ENCODE data around the gene LIX1.
"Not testable (repeated sequence)": the region's sequence is repeated elsewhere in the genome, so short reads cannot be mapped to it uniquely, and the experiment has no call there.

LIX1 gene

DNA sequence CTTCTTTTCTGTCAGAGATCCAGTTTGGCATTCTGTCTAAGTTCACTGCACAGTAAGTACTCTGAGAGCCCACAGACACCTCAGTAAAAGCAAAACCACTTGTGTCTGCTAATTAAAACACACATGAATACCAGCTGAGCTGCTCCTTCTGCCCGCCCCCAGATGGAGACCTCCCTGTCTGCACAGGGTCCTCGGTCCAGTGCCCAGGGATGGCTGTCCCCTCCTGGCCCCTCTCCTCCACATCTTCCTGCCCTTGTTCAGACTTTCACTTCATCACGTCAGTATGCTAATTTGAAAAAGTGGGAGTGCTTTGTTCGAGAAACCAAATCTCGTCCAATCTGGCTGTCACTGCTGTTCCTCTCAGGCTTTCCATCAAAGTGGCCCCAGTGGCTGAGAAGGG lies 43.5 kb downstream of the LIX1 start:
- DNase-seq = no peak

DNA sequence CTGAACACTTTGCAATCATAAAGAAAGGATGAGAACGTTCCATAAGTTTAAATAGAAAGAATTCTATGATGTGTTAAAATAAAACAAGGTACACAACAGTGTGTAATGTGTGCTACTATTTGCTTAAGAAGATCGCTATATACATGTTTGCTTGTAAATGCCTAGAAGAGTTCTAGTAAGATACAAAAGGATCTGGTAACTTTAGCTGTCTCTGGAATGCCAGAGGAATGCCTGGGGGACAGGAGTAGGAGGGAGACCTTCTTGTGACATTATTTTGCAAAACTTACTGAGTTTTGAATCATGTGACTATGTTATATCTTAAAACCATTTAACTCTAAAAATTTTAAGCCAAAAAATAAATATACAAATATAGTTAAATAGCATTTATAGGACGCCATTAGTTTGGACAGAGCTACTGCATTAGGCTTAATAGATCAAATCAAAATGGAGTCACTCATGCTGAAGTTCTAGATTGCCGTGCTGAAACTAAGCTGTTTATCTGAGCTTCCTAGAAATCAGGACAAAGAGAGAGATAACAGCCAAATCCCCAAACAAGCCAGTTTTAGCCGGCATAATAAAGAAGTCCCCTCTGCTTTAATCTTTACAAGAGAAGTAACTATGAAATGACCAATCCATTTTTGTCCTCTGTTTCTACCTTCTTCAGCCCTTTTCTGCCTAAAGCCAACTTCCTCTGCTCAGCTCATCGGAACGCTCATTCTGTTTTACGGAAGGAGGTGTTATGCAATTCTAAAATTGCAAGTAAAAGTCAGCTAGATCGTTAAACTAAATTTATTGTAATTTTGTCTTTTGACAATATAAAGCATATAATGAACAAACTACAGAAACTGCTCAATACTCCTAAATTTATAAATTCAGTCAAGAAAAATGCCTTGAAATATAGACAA lies 44.8 kb downstream of the LIX1 start:
- no peak for DNase-seq

DNA sequence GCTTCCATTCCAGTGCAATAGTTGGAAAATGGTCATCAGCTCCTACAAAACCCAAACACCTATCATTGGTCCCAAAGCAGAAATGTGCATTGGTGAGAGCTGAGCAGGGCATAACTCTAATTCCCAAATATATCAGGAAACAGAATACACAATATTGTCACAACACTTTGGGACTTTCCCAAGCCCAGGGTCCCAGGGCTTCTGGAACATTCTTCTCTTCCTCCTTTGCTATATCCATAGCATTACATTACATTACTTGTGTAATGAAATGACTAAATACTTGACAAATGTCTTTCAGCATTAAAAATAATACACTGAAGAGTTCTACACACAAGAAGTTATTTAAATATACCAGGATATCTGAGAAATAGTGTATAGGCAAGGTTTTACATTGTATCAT lies 45.6 kb downstream of the LIX1 start:
- DNase-seq = no peak

DNA sequence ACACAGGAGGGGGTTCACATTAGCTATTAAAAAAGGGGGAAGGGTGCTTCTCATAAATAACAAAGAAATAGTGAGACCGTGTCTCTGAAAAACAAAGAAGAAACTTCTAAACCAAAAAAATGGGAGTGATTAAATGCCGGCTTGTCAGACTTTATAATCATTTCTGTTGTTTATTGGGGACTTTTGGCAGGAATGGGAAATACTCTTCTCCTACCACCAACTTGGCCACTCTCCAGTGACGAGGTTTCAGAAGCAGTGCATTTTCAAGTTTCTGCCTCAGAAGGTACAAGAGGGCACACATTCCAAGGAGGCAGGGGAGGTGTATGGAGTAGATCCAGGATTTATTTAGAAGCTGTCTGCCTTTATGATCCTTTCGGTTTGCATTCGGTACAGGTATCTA lies 46.2 kb downstream of the LIX1 start:
- DNase-seq = peak; percentile 51

DNA sequence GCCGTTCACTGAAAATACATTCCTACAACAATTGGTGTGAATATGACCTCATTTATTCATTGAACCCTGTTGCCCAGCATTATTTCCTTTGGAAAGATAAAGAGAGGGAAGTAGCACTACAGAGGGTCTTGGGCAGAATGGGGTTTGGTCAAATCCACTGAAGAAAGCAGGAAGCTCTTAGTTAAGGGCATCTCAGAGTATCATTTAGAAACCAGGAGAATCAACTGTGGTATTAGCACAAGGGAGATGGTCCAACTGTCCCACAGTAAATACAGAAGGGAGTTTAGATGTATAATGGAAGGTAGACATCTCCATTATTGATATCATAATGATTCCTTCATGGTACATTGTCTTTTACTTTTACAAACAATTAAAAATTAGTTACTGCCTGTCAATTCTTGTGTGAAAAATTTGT lies 47.1 kb downstream of the LIX1 start:
- no peak for DNase-seq

DNA sequence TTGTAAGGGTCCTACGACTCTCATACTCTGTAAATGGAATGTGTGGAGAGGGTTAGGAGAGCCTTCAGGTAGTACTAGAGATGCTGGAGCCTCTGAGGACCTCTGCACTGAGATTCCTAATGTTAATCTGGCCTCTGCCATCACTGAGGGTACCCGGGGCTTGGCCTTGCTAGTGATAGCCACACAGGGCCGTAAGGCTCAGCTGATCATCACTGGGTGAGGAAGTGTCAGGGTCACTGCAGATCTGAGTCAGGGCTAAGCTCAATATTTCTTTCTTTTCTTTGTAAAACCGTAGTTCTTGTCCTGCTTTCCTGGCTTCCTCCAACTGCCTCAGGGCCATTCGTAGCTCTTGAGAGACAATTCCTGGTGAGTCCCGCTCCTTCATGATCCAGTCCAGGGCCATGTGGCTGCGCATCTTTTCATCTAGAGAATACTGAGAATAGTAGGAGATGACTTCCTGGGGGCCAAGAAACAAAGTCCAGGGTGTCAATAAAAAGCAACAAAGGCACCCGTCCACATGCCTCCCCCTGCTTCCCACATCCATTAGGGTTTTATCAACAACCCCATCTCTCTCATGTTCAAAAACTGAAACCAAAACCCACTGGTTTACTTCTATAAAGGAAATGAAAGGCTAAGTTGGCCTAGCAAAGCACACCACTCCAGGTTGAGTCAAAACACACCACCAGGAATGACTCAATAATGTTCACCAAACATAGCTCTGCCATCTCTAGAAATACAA lies 47.7 kb downstream of the LIX1 start:
- DNase-seq = no peak

DNA sequence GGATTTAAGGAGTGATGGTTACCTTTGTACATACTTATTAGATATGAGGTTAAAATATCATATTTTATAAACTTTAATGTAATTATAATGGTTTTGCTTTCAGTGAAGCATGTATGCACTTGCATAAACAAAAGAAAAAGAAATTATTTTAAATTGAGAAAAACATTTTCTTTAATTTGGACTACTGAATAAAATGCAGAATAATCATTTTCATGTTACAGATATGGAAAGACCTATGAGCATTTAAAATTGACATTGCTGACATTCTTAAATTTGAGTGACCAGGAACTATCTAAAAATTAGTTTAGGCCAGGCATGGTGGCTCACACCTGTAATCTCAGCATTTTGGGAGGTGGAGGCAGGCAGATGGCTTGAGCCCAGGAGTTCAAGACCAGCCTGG lies 49.2 kb downstream of the LIX1 start:
- DNase-seq = no peak

DNA sequence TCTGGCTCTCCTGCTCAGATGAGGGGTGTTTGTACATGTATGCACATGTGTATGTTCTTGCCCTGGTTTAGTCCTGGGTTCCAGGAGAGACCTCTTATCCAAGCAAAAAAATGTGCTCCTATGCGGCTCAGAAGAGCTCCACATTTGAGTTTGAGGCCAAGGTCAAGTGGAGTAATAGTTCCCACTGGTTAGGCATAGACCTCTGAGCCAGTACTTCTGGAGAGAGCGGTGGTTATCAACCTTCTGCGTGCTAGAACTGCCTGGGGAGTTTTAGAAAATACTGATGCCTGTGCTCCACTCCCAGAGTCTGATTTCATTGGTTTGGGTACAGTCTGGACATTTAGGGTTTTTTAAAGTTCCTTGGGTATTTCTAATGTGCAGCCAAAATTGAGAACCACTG lies 51.5 kb downstream of the LIX1 start:
- DNase-seq = no peak

DNA sequence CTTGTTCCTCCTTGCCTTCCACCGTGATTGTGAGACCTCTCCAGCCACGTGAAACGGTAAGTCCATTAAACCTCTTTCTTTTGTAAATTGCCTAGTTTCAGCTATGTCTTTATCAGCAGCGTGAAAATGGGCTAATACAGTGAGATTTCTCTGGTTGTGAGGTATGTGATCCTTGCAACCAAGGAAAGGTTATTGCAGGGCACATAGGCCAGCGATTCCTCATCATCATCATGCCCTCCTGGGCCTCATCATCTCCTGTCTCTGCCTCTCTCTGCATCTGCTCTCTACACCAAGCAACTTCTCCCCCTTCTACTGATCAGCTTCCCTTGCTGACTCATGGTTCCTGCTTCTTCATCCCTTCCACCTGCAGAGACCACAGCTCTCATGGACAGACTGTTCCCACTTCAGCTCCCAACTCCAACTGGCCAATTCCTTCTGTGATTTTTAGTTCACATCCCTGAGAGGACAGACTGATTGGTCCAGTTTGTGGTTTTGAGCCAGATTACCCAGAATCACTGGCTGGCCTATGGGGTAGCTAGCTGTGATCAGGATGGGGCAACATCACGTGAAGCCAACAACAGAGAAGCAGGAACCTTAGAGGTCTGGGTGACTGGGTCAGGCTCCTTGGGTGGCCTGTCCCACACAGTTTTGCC lies 53.1 kb downstream of the LIX1 start:
- DNase-seq = peak; percentile 2

DNA sequence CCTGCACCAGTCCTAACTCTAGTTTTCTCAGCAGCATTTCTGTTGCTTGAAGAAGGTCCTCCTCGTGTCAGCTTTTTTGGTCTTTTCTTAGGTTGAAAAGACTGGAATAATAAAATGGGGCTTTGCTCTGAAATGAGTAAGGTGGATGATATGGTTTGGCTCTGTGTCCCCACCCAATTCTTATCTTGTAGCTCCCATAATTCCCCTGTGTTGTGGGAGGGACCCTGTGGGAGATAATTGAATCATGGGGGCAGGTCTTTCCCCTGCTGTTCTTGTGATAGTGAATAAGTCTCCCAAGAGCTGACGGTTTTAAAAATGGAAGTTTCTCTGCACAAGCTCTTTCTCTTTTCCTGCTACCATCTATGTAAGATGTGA lies 53.6 kb downstream of the LIX1 start:
- DNase-seq = no peak

DNA sequence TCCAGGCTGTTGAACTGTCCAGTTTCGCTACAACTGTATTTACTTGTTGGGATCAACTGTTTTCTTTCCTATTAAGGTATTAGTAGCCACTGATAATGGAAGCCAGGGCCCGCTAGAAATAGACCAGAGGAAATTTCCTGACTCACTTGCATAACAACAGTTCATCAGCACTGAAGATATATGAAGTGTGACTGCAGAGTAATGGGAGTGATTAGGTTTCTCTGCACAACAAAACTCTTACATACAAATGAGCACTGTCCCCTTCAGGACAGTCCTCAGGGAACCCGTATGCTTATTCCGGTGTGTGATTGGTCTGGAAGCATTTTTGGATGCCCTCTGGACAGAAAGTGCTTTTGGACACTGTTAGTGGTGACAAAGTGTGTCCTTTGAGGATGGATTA lies 55.3 kb downstream of the LIX1 start:
- no peak for DNase-seq

DNA sequence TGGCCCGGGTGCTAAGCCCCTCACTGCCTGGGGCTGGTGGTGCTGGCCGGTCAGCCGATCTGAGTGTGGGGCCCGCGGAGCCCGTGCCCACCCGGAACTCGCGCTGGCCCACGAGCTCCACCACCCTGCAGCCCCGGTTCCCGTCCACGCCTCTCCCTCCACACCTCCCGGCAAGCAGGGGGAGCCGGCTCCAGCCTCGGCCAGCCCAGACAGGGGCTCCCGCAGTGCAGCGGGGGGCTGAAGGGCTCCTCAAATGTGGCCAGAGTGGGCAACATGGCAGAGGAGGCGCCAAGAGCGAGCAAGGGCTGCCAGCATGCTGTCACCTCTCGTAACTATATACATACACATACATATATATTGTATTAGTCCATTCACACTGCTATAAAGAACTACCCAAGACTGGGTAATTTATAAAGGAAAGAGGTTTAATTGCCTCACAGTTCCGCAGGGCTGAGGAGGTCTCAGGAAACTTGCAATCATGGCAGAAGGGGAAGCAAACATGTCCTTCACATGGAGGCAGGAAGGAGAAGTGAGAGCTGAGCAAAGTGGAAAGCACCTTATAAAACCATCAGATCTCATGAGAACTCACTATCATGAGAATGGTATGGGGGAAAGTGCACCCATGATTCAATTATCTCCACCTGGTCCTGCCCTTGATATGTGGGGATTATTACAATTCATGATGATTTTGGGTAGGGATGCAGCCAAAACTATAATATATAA lies 56.8 kb downstream of the LIX1 start:
- no peak for DNase-seq

DNA sequence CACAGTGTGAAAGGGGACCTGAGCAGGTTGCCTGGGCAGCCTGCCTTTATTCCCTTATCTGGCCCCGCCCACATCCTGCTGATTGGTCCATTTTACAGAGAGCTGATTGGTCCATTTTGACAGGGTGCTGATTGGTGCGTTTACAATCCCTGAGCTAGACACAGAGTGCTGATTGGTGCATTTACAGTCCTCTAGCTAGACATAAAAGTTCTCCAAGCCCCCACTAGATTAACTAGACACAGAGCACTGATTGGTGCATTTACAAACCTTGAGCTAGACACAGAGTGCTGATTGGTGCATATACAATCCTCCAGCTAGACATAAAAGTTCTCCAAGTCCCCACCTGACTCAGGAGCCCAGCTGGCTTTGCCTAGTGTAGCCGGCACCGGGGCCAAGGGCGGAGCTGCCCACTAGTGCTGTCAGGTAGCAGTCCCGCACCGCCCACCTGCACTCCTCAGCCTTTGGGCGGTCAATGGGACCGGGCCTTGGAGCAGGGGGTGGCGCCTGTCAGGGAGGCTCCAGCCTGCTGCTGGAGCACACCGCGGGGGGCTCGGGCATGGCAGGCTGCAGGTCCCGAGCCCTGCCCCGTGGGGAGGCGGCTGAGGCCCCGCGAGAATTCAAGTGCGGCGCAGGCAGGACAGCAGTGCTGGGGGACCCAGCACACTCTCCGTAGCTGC lies 57.5 kb downstream of the LIX1 start:
- DNase-seq = not testable (repeated sequence)

DNA sequence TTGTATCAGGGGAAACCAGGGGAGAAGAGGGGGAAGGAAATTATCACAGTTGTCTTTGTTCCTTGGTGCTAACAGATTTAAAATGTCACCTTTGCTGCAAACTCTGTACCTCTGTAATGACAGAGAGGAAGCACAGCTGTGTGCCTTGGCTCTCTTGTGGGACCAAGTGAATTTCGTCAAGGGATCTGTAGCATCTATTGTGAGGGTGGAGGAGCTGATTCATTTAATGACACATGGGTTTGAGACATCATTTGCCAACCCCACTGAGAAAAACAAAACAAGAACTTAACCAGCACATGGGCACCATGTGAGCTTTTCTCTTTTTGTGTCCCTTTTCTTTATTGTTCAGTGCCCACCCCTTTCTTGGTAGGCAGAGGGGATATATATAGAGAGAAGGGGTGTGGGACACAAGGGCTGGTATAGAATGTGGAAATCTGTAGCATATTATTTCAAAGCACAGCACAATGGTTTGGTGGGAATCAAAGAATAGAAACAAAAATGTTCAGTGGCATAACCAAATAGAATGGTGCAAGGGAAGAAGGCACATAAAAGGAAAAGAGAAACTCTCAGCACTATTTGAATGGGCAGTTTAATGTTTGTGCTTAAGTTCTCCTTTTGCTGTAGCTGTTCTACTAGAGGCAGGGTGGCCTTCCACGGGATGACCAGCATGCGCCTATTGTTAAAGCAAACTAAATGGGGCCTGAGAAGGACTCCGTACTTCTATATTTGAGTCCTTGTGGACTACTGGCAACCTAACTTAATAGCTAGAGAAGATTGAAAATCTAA lies 63.3 kb downstream of the LIX1 start:
- DNase-seq = no peak

DNA sequence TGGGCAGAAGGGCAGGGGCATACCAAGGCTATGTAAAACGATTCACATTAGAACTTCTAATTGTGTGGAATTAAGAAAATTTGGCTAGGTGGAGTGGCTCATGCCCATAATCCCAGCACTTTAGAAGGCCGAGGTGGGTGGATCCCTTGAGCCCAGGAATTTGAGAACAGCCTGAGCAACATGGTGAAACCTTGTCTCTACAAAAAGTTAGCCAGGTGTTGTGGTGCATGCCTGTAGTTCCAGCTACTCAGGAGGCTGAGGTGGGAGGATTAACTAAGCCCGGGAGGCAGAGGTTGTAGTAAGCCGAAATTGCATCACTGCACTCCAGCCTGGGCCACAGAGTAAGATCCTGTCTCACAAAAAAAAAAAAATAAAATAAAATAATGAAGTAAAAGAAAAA lies 65.2 kb downstream of the LIX1 start:
- DNase-seq = no peak

DNA sequence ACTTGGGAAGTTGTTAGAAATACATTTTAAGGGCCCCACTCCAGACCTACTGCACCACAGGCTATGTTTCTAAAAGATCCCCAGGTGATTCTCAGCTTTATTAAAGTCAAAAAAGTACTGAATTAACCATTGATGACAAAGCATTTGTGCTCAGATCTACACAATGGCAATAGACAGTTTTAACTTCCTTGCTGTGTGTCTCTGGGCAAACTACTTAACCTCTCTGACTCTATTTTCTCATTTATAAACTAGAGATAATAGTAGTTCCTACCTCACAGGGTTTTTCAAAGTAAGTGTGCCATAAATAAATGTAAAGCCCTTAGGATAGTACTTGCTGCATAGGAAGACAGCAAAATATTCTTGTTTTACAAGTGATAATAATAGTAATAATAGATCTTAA lies 66.3 kb downstream of the LIX1 start:
- no peak for DNase-seq

DNA sequence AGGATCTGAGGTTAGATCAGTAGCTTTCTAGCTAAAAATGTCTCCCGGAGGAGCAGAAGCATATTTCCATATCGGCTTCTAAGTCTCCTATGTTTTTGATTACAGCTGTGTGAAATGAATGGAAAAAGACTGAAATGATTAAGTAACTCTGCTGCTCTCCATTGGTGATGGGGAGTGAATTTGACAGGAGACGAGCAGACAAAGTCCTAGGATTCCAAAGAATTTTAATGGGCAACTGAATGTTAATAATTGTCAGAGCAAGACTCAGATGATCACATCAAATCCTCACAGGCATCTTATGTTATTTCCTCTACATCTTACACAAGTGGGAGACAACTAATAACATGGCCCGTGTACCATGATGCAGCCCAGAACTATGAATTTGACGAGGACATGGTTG lies 66.8 kb downstream of the LIX1 start:
- peak; percentile 4 for DNase-seq

DNA sequence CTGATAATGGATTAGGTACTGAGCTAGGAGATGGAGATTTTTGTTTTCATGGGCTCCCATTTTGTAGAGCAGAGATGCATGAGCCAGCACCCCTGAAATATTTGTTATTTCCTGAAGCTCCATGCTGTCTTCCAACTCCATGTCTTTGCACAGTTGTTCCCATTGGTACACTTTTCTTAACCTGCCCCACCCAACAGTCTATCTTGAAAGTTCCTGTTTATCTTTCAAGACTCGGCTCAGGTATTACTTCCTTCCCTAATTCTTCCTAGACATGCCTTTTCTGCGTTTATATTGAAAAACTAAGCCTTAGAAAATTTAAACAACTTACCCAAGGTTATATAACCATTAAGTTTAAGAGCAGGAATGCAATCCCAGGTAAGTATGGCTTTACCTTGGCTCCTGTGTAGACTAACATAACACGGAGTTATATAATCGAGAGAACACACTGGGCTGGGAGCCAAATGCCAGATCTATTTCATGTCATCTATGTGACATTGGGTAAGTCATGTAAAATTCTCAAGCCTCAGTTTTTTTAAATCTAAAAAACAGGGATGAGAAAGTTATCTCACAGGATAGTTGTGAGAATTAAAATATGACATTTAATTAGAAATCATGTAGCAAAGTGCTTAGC lies 67.4 kb downstream of the LIX1 start:
- DNase-seq = no peak

DNA sequence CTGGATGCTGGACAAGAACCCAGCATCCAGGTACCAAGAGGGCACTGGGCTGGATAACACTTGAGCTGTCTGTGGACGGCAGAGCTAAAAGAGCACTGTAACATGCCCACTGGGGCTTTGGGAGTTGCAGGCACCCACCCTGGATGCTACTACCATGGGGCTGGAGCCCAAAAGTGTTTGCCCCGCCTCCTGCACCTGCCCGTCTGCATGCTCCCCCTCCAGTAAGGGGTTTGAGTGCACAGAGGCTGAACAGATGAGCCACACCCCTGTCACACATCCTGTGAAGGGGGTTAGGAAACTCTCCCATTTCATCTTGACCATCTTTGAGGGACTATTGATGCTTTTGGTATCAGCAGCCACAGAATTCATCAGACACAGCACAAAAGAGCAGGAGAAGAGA lies 69.0 kb downstream of the LIX1 start:
- no peak for DNase-seq

DNA sequence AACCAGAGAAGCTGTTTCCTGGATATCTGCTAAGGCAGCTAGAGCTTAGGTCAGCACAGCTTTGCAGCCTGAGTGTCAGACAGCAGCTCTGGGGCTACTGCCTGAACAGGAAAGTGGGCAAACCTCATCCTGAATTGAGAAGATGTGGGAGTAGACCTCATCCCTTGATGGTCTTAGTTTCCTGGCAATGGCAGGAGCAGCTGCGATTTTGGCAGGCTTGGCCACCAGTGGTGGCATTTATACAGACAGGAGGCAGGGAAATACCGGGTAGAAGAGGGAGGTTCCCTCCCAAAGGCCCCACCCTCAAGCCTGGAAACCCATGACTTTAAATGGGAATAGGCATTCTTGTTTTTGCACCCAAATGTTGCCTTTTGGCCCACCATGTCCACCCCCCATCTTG lies 69.7 kb downstream of the LIX1 start:
- DNase-seq = no peak

DNA sequence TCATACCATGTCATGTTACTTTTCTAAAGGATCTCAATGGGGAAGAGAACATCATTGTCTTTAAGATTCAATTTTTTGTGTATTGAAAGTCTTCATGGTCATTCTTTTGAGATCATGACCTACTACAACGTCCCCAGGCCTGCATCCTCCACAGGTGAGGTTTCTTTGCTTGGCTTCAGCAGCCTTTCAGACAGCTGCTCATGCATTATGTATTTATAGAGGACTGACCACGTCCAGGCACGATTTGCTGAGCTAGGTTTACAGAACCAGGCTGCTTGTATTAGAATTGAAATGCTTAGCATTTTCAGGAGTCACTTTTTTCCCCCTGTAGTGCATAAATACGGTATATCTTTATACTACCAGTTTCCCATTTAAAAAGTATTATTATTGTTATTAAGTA lies 70.4 kb downstream of the LIX1 start:
- no peak for DNase-seq

Measured in fibroblast of upper back skin (primary cell).